Nephron (organoid): Measurements from ENCODE around the gene NR2F1.

Source experiments
- H3K27ac Mint-ChIP-seq, 3 experiments: 2 replicates each; pipeline ENCODE4 v1.8.0; 2020; ENCODE audit warnings: mixed read lengths in 3 of 3, mild to moderate bottlenecking in 2 of 3, moderate library complexity in 1 of 3
- H3K27me3 Mint-ChIP-seq: 2 replicates; pipeline ENCODE4 v1.8.0; 2021; ENCODE audit warnings: low read depth, mild to moderate bottlenecking, moderate library complexity, mixed read lengths
- H3K36me3 Mint-ChIP-seq: 2 replicates; pipeline ENCODE4 v1.8.0; 2020; ENCODE audit warnings: low read depth, mixed read lengths
- H3K4me1 Mint-ChIP-seq: 2 replicates; pipeline ENCODE4 v1.8.0; 2020; ENCODE audit warnings: mixed read lengths
- H3K4me3 Mint-ChIP-seq, 3 experiments: 2 replicates each; pipeline ENCODE4 v1.8.0; 2020; ENCODE audit warnings: mild to moderate bottlenecking in 3 of 3, mixed read lengths in 3 of 3, moderate library complexity in 2 of 3
- H3K9me3 Mint-ChIP-seq: 2 replicates; pipeline ENCODE4 v1.8.0; 2020; ENCODE audit warnings: mixed read lengths
- TF ChIP-seq, protein P1 (sequence below), 3 experiments: fragments of 200-600 bp; sonication (generic); IDR thresholded peaks; one replicate each; pipeline ENCODE4 v1.5.0; 2021; ENCODE audit warnings: antibody characterized with exemption in 3 of 3; ENCODE audit not compliant: unreplicated experiment in 3 of 3

Gene NR2F1

GRCh38 chr5:93594591-93595419, 11.8 kb downstream of the NR2F1 start:
- peak overlapping the region; percentile 60 to 75 (median 67) for H3K4me3 Mint-ChIP-seq
- H3K9me3 Mint-ChIP-seq = no peaks in the 10 kb centered on the region
- TF ChIP-seq, protein P1, sequence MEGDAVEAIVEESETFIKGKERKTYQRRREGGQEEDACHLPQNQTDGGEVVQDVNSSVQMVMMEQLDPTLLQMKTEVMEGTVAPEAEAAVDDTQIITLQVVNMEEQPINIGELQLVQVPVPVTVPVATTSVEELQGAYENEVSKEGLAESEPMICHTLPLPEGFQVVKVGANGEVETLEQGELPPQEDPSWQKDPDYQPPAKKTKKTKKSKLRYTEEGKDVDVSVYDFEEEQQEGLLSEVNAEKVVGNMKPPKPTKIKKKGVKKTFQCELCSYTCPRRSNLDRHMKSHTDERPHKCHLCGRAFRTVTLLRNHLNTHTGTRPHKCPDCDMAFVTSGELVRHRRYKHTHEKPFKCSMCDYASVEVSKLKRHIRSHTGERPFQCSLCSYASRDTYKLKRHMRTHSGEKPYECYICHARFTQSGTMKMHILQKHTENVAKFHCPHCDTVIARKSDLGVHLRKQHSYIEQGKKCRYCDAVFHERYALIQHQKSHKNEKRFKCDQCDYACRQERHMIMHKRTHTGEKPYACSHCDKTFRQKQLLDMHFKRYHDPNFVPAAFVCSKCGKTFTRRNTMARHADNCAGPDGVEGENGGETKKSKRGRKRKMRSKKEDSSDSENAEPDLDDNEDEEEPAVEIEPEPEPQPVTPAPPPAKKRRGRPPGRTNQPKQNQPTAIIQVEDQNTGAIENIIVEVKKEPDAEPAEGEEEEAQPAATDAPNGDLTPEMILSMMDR (IDR thresholded peaks at IDR 0.05; ENCODE audit: unreplicated experiment in 3 of 3) = peak in 1 of 3 experiments; percentile 17
- peak overlapping the region; percentile 79 to 96 (median 90) for H3K27ac Mint-ChIP-seq
- H3K36me3 Mint-ChIP-seq = peaks cover 65% of the 10 kb centered on the region
- H3K27me3 Mint-ChIP-seq = peaks cover 61% of the 10 kb centered on the region
- H3K4me1 Mint-ChIP-seq = peaks cover 58% of the 10 kb centered on the region

DNA sequence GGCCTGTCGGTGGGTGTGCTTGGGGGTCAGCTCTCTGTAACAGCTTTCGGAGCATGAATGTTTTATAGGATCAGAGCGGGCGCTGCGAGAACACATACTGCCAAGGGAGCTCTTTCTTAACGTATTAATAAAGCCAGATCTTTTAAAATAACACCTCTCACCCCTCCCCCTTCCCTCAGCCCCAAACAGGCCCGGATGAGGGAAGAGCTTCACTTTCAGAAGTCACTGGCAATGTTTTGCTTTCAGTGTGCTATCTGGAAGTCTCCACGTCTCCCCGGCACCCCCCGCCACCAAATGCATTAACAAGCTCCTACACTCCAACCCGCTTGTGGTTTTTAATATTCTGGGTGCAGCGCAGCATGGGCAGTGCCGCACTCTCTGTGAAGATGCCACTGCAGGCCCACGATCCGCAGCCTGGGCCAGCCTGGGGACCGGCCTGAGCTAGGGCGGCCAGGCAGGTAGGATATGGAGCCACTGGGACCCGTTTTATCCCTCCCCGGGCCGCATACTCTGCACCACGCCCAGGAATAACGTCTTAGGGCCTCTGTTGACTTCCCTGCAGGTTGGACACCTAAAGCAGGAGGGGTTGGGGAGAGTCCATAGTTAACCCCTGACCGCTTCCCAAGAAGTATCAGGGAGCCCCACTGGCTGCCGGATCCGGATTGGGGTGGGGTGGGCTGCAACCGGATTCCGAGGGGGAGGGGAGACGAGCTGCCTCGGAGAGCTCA, 12.6 kb downstream of the NR2F1 start:
- Mint-ChIP-seq H3K4me3 (peak overlapping the region; percentile 60 to 75 (median 67)), H3K27ac (peak overlapping the region; percentile 79 to 96 (median 90)), H3K9me3 (no peaks in the 10 kb centered on the region), H3K27me3 (peaks cover 55% of the 10 kb centered on the region), H3K36me3 (peaks cover 58% of the 10 kb centered on the region), H3K4me1 (peaks cover 50% of the 10 kb centered on the region)
- TF ChIP-seq, protein P1 (IDR thresholded peaks at IDR 0.05; ENCODE audit: unreplicated experiment in 3 of 3) = no peak

DNA sequence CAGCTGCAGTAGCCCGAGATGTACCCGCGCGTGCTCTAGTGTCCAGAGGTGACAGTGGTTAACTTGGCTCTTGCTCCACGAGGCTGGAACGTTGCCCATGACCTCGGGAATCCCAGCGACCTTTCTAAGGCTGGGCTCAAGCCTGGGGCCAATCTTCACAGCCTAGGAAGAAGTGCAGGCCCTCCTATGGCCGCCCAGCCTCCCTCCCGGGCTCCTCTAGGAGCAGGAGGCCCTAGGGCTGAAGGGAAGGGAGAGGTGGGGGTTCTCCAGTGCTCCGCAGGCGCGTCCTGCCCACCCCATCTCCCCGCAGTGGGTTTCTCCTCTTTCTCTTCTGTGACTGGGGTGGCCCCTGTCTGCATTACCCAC, 13.3 kb downstream of the NR2F1 start:
- Mint-ChIP-seq H3K9me3 (no peaks in the 10 kb centered on the region), H3K27me3 (peaks cover 55% of the 10 kb centered on the region), H3K4me1 (peaks cover 43% of the 10 kb centered on the region), H3K4me3 (peak overlapping the region; percentile 10 to 67 (median 17)), H3K36me3 (peaks cover 51% of the 10 kb centered on the region), H3K27ac (peak overlapping the region; percentile 73 to 96 (median 90))
- TF ChIP-seq, protein P1 (IDR thresholded peaks at IDR 0.05; ENCODE audit: unreplicated experiment in 3 of 3) = no peak

DNA sequence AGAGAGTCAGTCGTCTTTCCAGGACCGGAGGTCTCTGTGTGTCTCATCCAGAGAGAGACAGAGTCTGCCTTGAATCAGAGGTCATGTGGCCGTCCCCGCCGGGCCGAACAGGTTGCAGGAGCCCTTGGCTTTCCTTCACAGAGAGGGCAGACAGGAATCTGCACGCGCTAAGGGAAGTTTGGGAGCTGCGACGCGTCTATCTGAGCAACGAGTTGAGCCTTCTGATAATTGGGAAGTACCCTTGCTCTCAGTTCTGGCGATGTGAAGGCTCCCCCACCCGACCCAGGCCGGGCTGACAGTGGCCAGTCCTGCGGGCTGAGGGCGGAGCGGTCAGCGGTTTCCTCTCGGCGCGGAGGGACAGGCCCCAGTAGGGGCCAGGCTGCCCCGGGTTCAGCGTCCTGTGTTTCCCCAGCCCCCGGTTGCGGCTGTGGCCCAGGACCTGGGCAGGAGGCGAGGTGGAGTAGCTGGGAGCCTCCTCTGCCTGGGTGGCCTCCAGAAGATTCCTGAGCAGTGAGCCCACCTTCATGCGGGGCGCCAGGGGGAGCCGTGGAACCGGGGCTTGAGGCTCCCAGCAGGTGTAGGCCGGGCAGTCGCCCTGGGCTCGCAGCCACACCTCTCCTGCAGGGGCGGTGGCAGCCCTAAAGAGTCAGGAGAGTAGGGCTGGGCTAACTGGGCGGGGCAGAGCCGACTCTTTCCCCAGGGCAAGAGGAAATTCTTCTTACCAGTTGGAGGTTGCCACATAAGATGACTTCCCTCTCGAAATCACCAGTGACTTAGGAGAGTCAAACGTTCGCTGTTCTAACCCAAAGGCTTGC, 13.9 kb downstream of the NR2F1 start:
- Mint-ChIP-seq H3K4me1 (peaks cover 43% of the 10 kb centered on the region), H3K4me3 (peak overlapping the region in 1 of 3 experiments; percentile 16), H3K27me3 (peaks cover 55% of the 10 kb centered on the region), H3K27ac (peak overlapping the region in 2 of 3 experiments; percentile 73 to 96), H3K36me3 (peaks cover 45% of the 10 kb centered on the region), H3K9me3 (no peaks in the 10 kb centered on the region)
- TF ChIP-seq, protein P1 (IDR thresholded peaks at IDR 0.05; ENCODE audit: unreplicated experiment in 3 of 3) = peak in 1 of 3 experiments; percentile 23

- H3K27me3 Mint-ChIP-seq = peaks cover 58% of the 10 kb centered on the region
- no peaks in the 10 kb centered on the region for H3K9me3 Mint-ChIP-seq
- peak overlapping the region in 2 of 3 experiments; percentile 53 to 91 for H3K27ac Mint-ChIP-seq
- TF ChIP-seq, protein P1 (IDR thresholded peaks at IDR 0.05; ENCODE audit: unreplicated experiment in 3 of 3) = no peak
- H3K4me3 Mint-ChIP-seq = peak overlapping the region in 1 of 3 experiments; percentile 50
- peaks cover 33% of the 10 kb centered on the region for H3K36me3 Mint-ChIP-seq
- H3K4me1 Mint-ChIP-seq = peaks cover 39% of the 10 kb centered on the region
Measured at GRCh38 chr5:93598091-93599000, 15.3 kb downstream of the NR2F1 start.
